HG02840 (cell line): Measurements from ENCODE around the gene MED1.
"Not testable (repeated sequence)": the region's sequence is repeated elsewhere in the genome, so short reads cannot be mapped to it uniquely, and the experiment has no call there.

Source experiments
- ATAC-seq: cut with Tn5 transposase; IDR thresholded peaks from one replicate; pipeline ENCODE4 v1.9.1; 2021; ENCODE audit warnings: mild to moderate bottlenecking, moderate library complexity, moderate number of reproducible peaks; ENCODE audit not compliant: unreplicated experiment, low FRiP score

Gene MED1

GRCh38 chr17:39450847-39451581 is at the start of gene MED1:
TSS of gene MED1 (minus strand) at chr17:39451263. CDS start at chr17:39451062, 201 bp downstream.
- peak; percentile 97 for ATAC-seq

GRCh38 chr17:39496921-39497320 is 45.9 kb upstream of the MED1 start:
- not testable (repeated sequence) for ATAC-seq

- ATAC-seq = no peak
Observed at GRCh38 chr17:39487946-39488345, 36.9 kb upstream of the MED1 start.

- ATAC-seq = not testable (repeated sequence)
Observed at GRCh38 chr17:39487490-39487889, 36.4 kb upstream of the MED1 start.

- no peak for ATAC-seq
Observed at GRCh38 chr17:39486242-39486641, 35.2 kb upstream of the MED1 start.

- ATAC-seq = no peak
Observed at GRCh38 chr17:39485555-39485954, 34.5 kb upstream of the MED1 start.

- ATAC-seq = no peak
Observed at GRCh38 chr17:39484178-39484577, 33.1 kb upstream of the MED1 start.

- ATAC-seq = no peak
Observed at GRCh38 chr17:39483506-39483905, 32.4 kb upstream of the MED1 start.

- ATAC-seq = not testable (repeated sequence)
Observed at GRCh38 chr17:39479631-39480030, 28.6 kb upstream of the MED1 start.

GRCh38 chr17:39473310-39473709 is 22.2 kb upstream of the MED1 start:
- no peak for ATAC-seq

GRCh38 chr17:39468610-39469009 is 17.5 kb upstream of the MED1 start:
- ATAC-seq = not testable (repeated sequence)

- ATAC-seq = not testable (repeated sequence)
Observed at GRCh38 chr17:39464639-39465181, 13.6 kb upstream of the MED1 start.

GRCh38 chr17:39462631-39463375 is 11.7 kb upstream of the MED1 start:
- no peak for ATAC-seq

GRCh38 chr17:39461926-39462569 is 11.0 kb upstream of the MED1 start:
- no peak for ATAC-seq

- ATAC-seq = peak; percentile 77
Observed at GRCh38 chr17:39461113-39461925, 10.3 kb upstream of the MED1 start, which contains the start of gene CDK12. TSS of gene CDK12 (plus strand) at chr17:39461486. CDS start at chr17:39462072, 586 bp downstream.

- ATAC-seq = no peak
Observed at GRCh38 chr17:39455919-39456318, 4.9 kb upstream of the MED1 start.

- ATAC-seq = no peak
Observed at GRCh38 chr17:39450051-39450450, 1.0 kb downstream of the MED1 start.

- ATAC-seq = no peak
Observed at GRCh38 chr17:39447561-39447960, 3.5 kb downstream of the MED1 start.

GRCh38 chr17:39443326-39443725 is 7.7 kb downstream of the MED1 start:
- no peak for ATAC-seq

GRCh38 chr17:39439868-39440267 is 11.2 kb downstream of the MED1 start:
- ATAC-seq = not testable (repeated sequence)
